K562 (cell line): ENCODE measurements around the gene NRXN3. TPM values are rescaled to one million over a fixed set of nuclear protein-coding genes. Genes with fewer than 3 reads are reported as not detected.

Source experiments
- ATAC-seq: fragments of 200-7000 bp; cut with Tn5 transposase; 3 replicates; pipeline ENCODE4 v1.9.1; 2020; ENCODE audit warnings: moderate library complexity
- BruUV-seq: library from RNA; stranded (reverse); fragments of 400-500 nt; replicated peaks from 2 replicates; lab custom pipeline; 2021; lab: Mats Ljungman, UMichigan
- CTCF ChIA-PET: fragments of 300-600 bp; formaldehyde crosslinking; extraction: SDS; loops from one replicate; lab custom pipeline; 2021; ENCODE audit warnings: low intra/inter-chr PET ratio; lab: Yijun Ruan, JAX
- POLR2A ChIA-PET: fragments of 300-600, 350-650 bp; sonication (Branson Sonifier 250); formaldehyde crosslinking; extraction: SDS; loops from one replicate; lab custom pipeline; 2021; ENCODE audit warnings: antibody characterized with exemption, inconsistent platforms; lab: Yijun Ruan, JAX
- DNase-seq, 4 experiments: peaks; one replicate each; pipeline versions ENCODE4 v3.0.0 to v3.0.0-alpha.2; 2011 to 2018; ENCODE audit warnings: low spot score in 3 of 4, mixed read lengths in 3 of 4; ENCODE audit errors: extremely low read depth in 1 of 4
- FAIRE-seq: peaks from 2 replicates; lab custom pipeline; 2011; peaks lifted over from hg19 to GRCh38; lab: Jason Lieb, UNC
- H2AFZ ChIP-seq: 2 replicates; pipeline ENCODE4 v1.6.0; 2011; ENCODE audit warnings: low read depth, low read length, control low read depth, inconsistent platforms
- H3K27ac ChIP-seq: fragments of 200-600 bp; 3 replicates; pipeline ENCODE4 v1.8.0; 2011; ENCODE audit warnings: low read depth, mild to moderate bottlenecking, control low read depth, inconsistent platforms, low read length, moderate library complexity, mixed read lengths; ENCODE audit errors: extremely low read depth
- H3K27me3 ChIP-seq, 2 experiments: fragments of 300-600 bp in 1 of 2; 2 replicates in 1 of 2; 3 replicates in 1 of 2; pipeline versions ENCODE4 v1.6.0 to v1.8.0; 2011; ENCODE audit warnings: inconsistent platforms in 2 of 2, low read length in 2 of 2, mild to moderate bottlenecking in 1 of 2, mixed read lengths in 1 of 2, moderate library complexity in 1 of 2; ENCODE audit not compliant: control insufficient read depth in 2 of 2, insufficient read depth in 2 of 2
- H3K36me3 ChIP-seq: fragments of 300-600 bp; 3 replicates; pipeline ENCODE4 v1.8.0; 2011; ENCODE audit warnings: mild to moderate bottlenecking, low read length, inconsistent platforms; ENCODE audit not compliant: control insufficient read depth, insufficient read depth
- H3K4me1 ChIP-seq, 2 experiments: fragments of 200-600 bp in 1 of 2; replicated peaks in 1 of 2; 2 replicates in 1 of 2; 3 replicates in 1 of 2; pipeline versions ENCODE4 v1.5.1 to v1.8.0; 2011; ENCODE audit warnings: inconsistent platforms in 2 of 2, low read length in 2 of 2, mild to moderate bottlenecking in 1 of 2, mixed read lengths in 1 of 2, moderate library complexity in 1 of 2; ENCODE audit not compliant: control insufficient read depth in 2 of 2, insufficient read depth in 2 of 2
- H3K4me2 ChIP-seq: 2 replicates; pipeline ENCODE4 v1.6.1; 2011; ENCODE audit warnings: low read length, control low read depth, inconsistent platforms, mixed read lengths; ENCODE audit not compliant: insufficient read depth
- H3K4me3 ChIP-seq: fragments of 200-600 bp; sonication (generic), shearing (Covaris generic); 2 replicates; pipeline ENCODE4 v1.5.1; 2016; ENCODE audit warnings: control low read depth, inconsistent platforms
- H3K79me2 ChIP-seq: fragments of 200-600 bp; 3 replicates; pipeline ENCODE4 v1.8.0; 2011; ENCODE audit warnings: low read length, inconsistent platforms; ENCODE audit not compliant: control insufficient read depth, insufficient read depth
- H3K9ac ChIP-seq, 2 experiments: 2 replicates each; pipeline versions ENCODE4 v1.6.0 to v1.6.1; 2011; ENCODE audit warnings: low read depth in 2 of 2, low read length in 2 of 2, control low read depth in 1 of 2, inconsistent platforms in 1 of 2, mild to moderate bottlenecking in 1 of 2, mixed read lengths in 1 of 2; ENCODE audit not compliant: insufficient read depth in 1 of 2
- H3K9me1 ChIP-seq: one replicate; pipeline ENCODE4 v1.6.0; 2011; ENCODE audit warnings: inconsistent platforms, mild to moderate bottlenecking, low read length, moderate library complexity; ENCODE audit not compliant: control insufficient read depth, insufficient read depth
- H3K9me3 ChIP-seq: replicated peaks from 2 replicates; pipeline ENCODE4 v1.5.1; 2011; ENCODE audit warnings: low read depth, low read length, inconsistent platforms; ENCODE audit not compliant: control insufficient read depth, insufficient read depth
- H4K20me1 ChIP-seq: replicated peaks from 2 replicates; pipeline ENCODE4 v1.6.1; 2011; ENCODE audit warnings: low read length, inconsistent platforms, mixed read lengths; ENCODE audit not compliant: control insufficient read depth, insufficient read depth
- BCL6 ChIP-seq: fragments of 250-450 bp; sonication (Bioruptor Pico); IDR thresholded peaks from 2 replicates; pipeline ENCODE4 v1.4.0; 2020
- CHD2 ChIP-seq: IDR thresholded peaks from 2 replicates; pipeline ENCODE4 v1.6.1; 2011; ENCODE audit warnings: low read depth, low read length
- CREBBP ChIP-seq: IDR thresholded peaks from one replicate; pipeline ENCODE4 v1.6.1; 2012; ENCODE audit warnings: low read depth, mild to moderate bottlenecking, control low read depth, inconsistent platforms, low read length
- EZH2 ChIP-seq: IDR thresholded peaks from 2 replicates; pipeline ENCODE4 v1.6.1; 2012; ENCODE audit warnings: low read depth, mild to moderate bottlenecking, inconsistent platforms, low read length, borderline replicate concordance
- IFI16 ChIP-seq: fragments of 250-450 bp; sonication (Bioruptor Pico); IDR thresholded peaks from 2 replicates; pipeline ENCODE4 v2.1.2; 2022; ENCODE audit warnings: mild to moderate bottlenecking, inconsistent platforms
- NFIC ChIP-seq: fragments of 450-650 bp; IDR thresholded peaks from 2 replicates; pipeline ENCODE4 v1.6.1; 2017; ENCODE audit warnings: mild to moderate bottlenecking, inconsistent platforms
- NR2C2 ChIP-seq, 2 experiments: fragments of 200-800 bp in 1 of 2; sonication (Bioruptor generic) in 1 of 2; sonication (generic) in 1 of 2; formaldehyde crosslinking in 1 of 2; IDR thresholded peaks; 2 replicates each; pipeline versions ENCODE4 v1.6.1 to v1.8.0; 2016 to 2022; ENCODE audit warnings: mild to moderate bottlenecking in 1 of 2, missing compliant biosample characterization in 1 of 2, missing genetic modification characterization in 1 of 2, missing genetic modification reagents in 1 of 2
- ZNF354B ChIP-seq: fragments of 250-450 bp; sonication (Bioruptor Pico); IDR thresholded peaks from 2 replicates; pipeline ENCODE4 v1.4.0; 2020
- ZNF764 ChIP-seq: fragments of 250-450 bp; sonication (Bioruptor Pico); IDR thresholded peaks from 2 replicates; pipeline ENCODE4 v1.4.0; 2020; ENCODE audit warnings: low read depth, mild to moderate bottlenecking, moderate library complexity
- WGBS: fragments of 100-300 bp; shearing (Covaris generic); methylation state at CpG from one replicate; pipeline ENCODE4 v1.1.6; 2016; ENCODE audit warnings: low coverage, mixed read lengths; ENCODE audit not compliant: insufficient coverage; ENCODE audit errors: missing lambda C conversion rate; 5-methylcytosine and 5-hydroxymethylcytosine counted together
- in situ Hi-C: fragments of 300-500 bp; cut with MboI; formaldehyde crosslinking; loops from 4 replicates; pipeline ENCODE4 v1.15.0; 2018; ENCODE audit warnings: inconsistent platforms, mixed read lengths
- intact Hi-C: fragments of 100-400 bp; cut with micrococcal nuclease; formaldehyde crosslinking; loops from 2 replicates; pipeline ENCODE4 v1.14.2; 2022
- polyA plus RNA-seq, 8 experiments: library from polyadenylated mRNA; depleted of rRNA in 4 of 8; stranded (reverse) in 5 of 8; unstranded in 3 of 8; fragments of >200 nt; fragmentation: Nextera tagmentation in 2 of 8; fragmentation: Illumina TruSeq in 1 of 8; extraction: Ambion mirVana in 2 of 8; extraction: Trizol in 1 of 8; gene quantifications; 2 replicates each; pipeline versions ENCODE4 v1.2.1 to v1.2.3, GENCODE V29; 2011 to 2014; ENCODE audit warnings: inconsistent platforms in 1 of 8, missing spikeins in 1 of 8
- total RNA-seq, 7 experiments: library from RNA; depleted of rRNA in 6 of 7; stranded (reverse); fragments of >200 nt in 6 of 7; fragmentation: Illumina TruSeq in 2 of 7; extraction: Trizol in 2 of 7; gene quantifications; 2 replicates each; pipeline versions ENCODE4 v1.2.1 to v1.2.3, GENCODE V29; 2011 to 2021; ENCODE audit warnings: low replicate concordance in 1 of 7
- TF ChIP-seq, protein P1 (sequence below): fragments of 450-650 bp; IDR thresholded peaks from 2 replicates; pipeline ENCODE4 v1.6.1; 2017; ENCODE audit warnings: mild to moderate bottlenecking, moderate library complexity
- TF ChIP-seq, protein P2 (sequence below), 2 experiments: fragments of 450-650 bp; IDR thresholded peaks; 2 replicates each; pipeline ENCODE4 v1.6.1; 2016

NRXN3 gene
- total and polyA plus RNA-seq, 9 of the 15 experiments (the other 6 are each of a cell fraction or from before 2014, with no cell fraction given), result 0.09 TPM; not detected in 8

DNA sequence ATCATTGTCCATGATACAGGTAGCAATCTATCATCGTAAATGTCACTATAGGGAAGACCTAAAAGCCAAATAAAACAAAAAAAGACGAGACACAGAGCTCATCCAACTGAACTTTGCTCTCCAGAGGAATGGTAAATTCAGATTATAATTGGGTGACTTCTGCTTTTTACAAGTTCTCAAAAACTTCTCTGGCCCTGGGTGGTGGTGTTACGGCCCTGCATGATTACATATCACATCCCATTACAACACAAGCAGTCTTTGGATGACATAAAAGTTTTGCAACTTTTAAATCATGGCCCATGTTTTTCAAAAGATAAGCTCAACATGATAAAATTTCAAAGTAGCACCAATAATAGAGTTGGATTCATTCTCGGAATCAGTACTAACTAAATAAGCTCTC is 1741.6 kb downstream of the NRXN3 start:
- in situ Hi-C loops, result no loop called here
- no peak for FAIRE-seq

More for the DNA sequence above, 1741.6 kb downstream of the NRXN3 start:
- H3K9me3 ChIP-seq, result no peaks in the 10 kb centered on the region
- no TSS peak for BruUV-seq
- H2AFZ ChIP-seq, result no peak overlapping the region
- ChIA-PET POLR2A (no interaction called here), CTCF (no interaction called here)
- no peaks in the 10 kb centered on the region for H3K79me2 ChIP-seq
- DNase-seq, result no peak
- H3K4me2 ChIP-seq, result no peak overlapping the region
- ATAC-seq, result no peak
- 3% methylated on average over 4 of the region's 4 CpGs for WGBS
- H3K4me3 ChIP-seq, result no peak overlapping the region
- H3K9ac ChIP-seq, result no peak overlapping the region
- TF ChIP-seq CREBBP (no peak), EZH2 (no peak), ZNF764 (CRISPR knock-in tag) (no peak), NFIC (no peak), CHD2 (no peak), NR2C2 (CRISPR knock-in tag; IDR thresholded peaks at IDR 0.05) (no peak), NR2C2 (tag; IDR thresholded peaks at IDR 0.05) (no peak), ZNF354B (CRISPR knock-in tag) (no peak), BCL6 (CRISPR knock-in tag) (no peak), IFI16 (CRISPR knock-in tag) (no peak)
- TF ChIP-seq, protein P1, sequence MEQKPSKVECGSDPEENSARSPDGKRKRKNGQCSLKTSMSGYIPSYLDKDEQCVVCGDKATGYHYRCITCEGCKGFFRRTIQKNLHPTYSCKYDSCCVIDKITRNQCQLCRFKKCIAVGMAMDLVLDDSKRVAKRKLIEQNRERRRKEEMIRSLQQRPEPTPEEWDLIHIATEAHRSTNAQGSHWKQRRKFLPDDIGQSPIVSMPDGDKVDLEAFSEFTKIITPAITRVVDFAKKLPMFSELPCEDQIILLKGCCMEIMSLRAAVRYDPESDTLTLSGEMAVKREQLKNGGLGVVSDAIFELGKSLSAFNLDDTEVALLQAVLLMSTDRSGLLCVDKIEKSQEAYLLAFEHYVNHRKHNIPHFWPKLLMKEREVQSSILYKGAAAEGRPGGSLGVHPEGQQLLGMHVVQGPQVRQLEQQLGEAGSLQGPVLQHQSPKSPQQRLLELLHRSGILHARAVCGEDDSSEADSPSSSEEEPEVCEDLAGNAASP, result no peak
- TF ChIP-seq, protein P2, sequence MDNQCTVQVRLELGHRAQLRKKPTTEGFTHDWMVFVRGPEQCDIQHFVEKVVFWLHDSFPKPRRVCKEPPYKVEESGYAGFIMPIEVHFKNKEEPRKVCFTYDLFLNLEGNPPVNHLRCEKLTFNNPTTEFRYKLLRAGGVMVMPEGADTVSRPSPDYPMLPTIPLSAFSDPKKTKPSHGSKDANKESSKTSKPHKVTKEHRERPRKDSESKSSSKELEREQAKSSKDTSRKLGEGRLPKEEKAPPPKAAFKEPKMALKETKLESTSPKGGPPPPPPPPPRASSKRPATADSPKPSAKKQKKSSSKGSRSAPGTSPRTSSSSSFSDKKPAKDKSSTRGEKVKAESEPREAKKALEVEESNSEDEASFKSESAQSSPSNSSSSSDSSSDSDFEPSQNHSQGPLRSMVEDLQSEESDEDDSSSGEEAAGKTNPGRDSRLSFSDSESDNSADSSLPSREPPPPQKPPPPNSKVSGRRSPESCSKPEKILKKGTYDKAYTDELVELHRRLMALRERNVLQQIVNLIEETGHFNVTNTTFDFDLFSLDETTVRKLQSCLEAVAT (IDR thresholded peaks at IDR 0.05), result no peak
- TF ChIP-seq, all 486 proteins: peak for 0
- no peaks in the 10 kb centered on the region for H3K36me3 ChIP-seq
- no peaks in the 10 kb centered on the region for H4K20me1 ChIP-seq
- H3K27me3 ChIP-seq, result no peaks in the 10 kb centered on the region
- intact Hi-C loops, result no loop called here
- H3K27ac ChIP-seq, result no peak overlapping the region
- no peaks in the 10 kb centered on the region for H3K9me1 ChIP-seq
- no peaks in the 10 kb centered on the region for H3K4me1 ChIP-seq
